ES-I3 (cell line): Measurements from ENCODE around the gene JAKMIP2.

ENCODE experiments used
- H3K36me3 ChIP-seq: 2 replicates; pipeline ENCODE4 v1.6.1; 2013; ENCODE audit warnings: mild to moderate bottlenecking, low read length, control low read depth, moderate library complexity; ENCODE audit not compliant: insufficient read depth
- H3K4me1 ChIP-seq: 2 replicates; pipeline ENCODE4 v1.6.1; 2013; ENCODE audit warnings: mild to moderate bottlenecking, control low read depth, low read length; ENCODE audit not compliant: insufficient read depth
- H3K9ac ChIP-seq: 2 replicates; pipeline ENCODE4 v1.6.1; 2013; ENCODE audit warnings: low read depth, mild to moderate bottlenecking, low read length, moderate library complexity
- H3K9me3 ChIP-seq: 2 replicates; pipeline ENCODE4 v1.6.1; 2013; ENCODE audit warnings: mild to moderate bottlenecking, low read length, moderate library complexity; ENCODE audit not compliant: control insufficient read depth, insufficient read depth

Gene JAKMIP2

GRCh38 chr5:147629196-147629595 lies 153.3 kb downstream of the JAKMIP2 start:
- Histone ChIP-seq H3K9ac (no peak overlapping the region), H3K9me3 (no peaks in the 10 kb centered on the region), H3K36me3 (0 out of 2 replicates have a peak, but pooled peaks cover 3% of the 10 kb centered on the region), H3K4me1 (no peaks in the 10 kb centered on the region; the same call in 1 of the 2 replicates)

GRCh38 chr5:147628058-147628895 lies 154.3 kb downstream of the JAKMIP2 start:
- Histone ChIP-seq H3K36me3 (0 out of 2 replicates have a peak, but pooled peaks cover 3% of the 10 kb centered on the region), H3K4me1 (no peaks in the 10 kb centered on the region; the same call in 1 of the 2 replicates), H3K9ac (no peak overlapping the region), H3K9me3 (no peaks in the 10 kb centered on the region)

- Histone ChIP-seq H3K36me3 (0 out of 2 replicates have a peak, but pooled peaks cover 3% of the 10 kb centered on the region), H3K4me1 (no peaks in the 10 kb centered on the region), H3K9ac (no peak overlapping the region), H3K9me3 (no peaks in the 10 kb centered on the region)
These were observed 156.1 kb downstream of the JAKMIP2 start for GRCh38 chr5:147626464-147626863.

- no peaks in the 10 kb centered on the region for H3K9me3 ChIP-seq
- no peak overlapping the region for H3K9ac ChIP-seq
- H3K4me1 ChIP-seq: no peaks in the 10 kb centered on the region
- H3K36me3 ChIP-seq: no peaks in the 10 kb centered on the region
These were observed 161.5 kb downstream of the JAKMIP2 start for GRCh38 chr5:147621016-147621415.

- H3K36me3 ChIP-seq: no peaks in the 10 kb centered on the region
- H3K4me1 ChIP-seq: no peaks in the 10 kb centered on the region
- no peak overlapping the region for H3K9ac ChIP-seq
- no peaks in the 10 kb centered on the region for H3K9me3 ChIP-seq
These were observed 163.1 kb downstream of the JAKMIP2 start for GRCh38 chr5:147619281-147619878.

GRCh38 chr5:147617711-147618350 lies 164.7 kb downstream of the JAKMIP2 start:
- Histone ChIP-seq H3K36me3 (no peaks in the 10 kb centered on the region), H3K4me1 (no peaks in the 10 kb centered on the region), H3K9ac (no peak overlapping the region), H3K9me3 (no peaks in the 10 kb centered on the region)

GRCh38 chr5:147617191-147617606 lies 165.3 kb downstream of the JAKMIP2 start:
- no peaks in the 10 kb centered on the region for H3K9me3 ChIP-seq
- no peaks in the 10 kb centered on the region for H3K4me1 ChIP-seq
- H3K36me3 ChIP-seq: no peaks in the 10 kb centered on the region

GRCh38 chr5:147616421-147616820 lies 166.1 kb downstream of the JAKMIP2 start:
- no peaks in the 10 kb centered on the region for H3K9me3 ChIP-seq
- no peaks in the 10 kb centered on the region for H3K36me3 ChIP-seq
- no peak overlapping the region for H3K9ac ChIP-seq
- no peaks in the 10 kb centered on the region for H3K4me1 ChIP-seq

More at GRCh38 chr5:147617191-147617606, 165.3 kb downstream of the JAKMIP2 start:
- H3K9ac ChIP-seq: no peak overlapping the region

GRCh38 chr5:147613359-147613758 lies 169.2 kb downstream of the JAKMIP2 start:
- no peaks in the 10 kb centered on the region for H3K36me3 ChIP-seq
- no peaks in the 10 kb centered on the region for H3K9me3 ChIP-seq

GRCh38 chr5:147611483-147611882 lies 171.0 kb downstream of the JAKMIP2 start:
- no peak overlapping the region for H3K9ac ChIP-seq
- H3K9me3 ChIP-seq: no peaks in the 10 kb centered on the region
- no peaks in the 10 kb centered on the region for H3K36me3 ChIP-seq
- 0 out of 2 replicates have a peak, but pooled peaks cover 3% of the 10 kb centered on the region for H3K4me1 ChIP-seq

More at GRCh38 chr5:147613359-147613758, 169.2 kb downstream of the JAKMIP2 start:
- Histone ChIP-seq H3K9ac (no peak overlapping the region), H3K4me1 (0 out of 2 replicates have a peak, but pooled peaks cover 3% of the 10 kb centered on the region)

GRCh38 chr5:147610798-147611197 lies 171.7 kb downstream of the JAKMIP2 start:
- Histone ChIP-seq H3K36me3 (no peaks in the 10 kb centered on the region), H3K4me1 (0 out of 2 replicates have a peak, but pooled peaks cover 3% of the 10 kb centered on the region), H3K9ac (no peak overlapping the region), H3K9me3 (no peaks in the 10 kb centered on the region)

- no peaks in the 10 kb centered on the region for H3K4me1 ChIP-seq
- no peak overlapping the region for H3K9ac ChIP-seq
- peaks cover 4% of the 10 kb centered on the region; the same call in 1 of the 2 replicates for H3K36me3 ChIP-seq
- no peaks in the 10 kb centered on the region for H3K9me3 ChIP-seq
These were observed 180.9 kb downstream of the JAKMIP2 start for GRCh38 chr5:147601652-147602051.

GRCh38 chr5:147591120-147591519 lies 191.4 kb downstream of the JAKMIP2 start:
- H3K36me3 ChIP-seq: peaks cover 5% of the 10 kb centered on the region
- no peaks in the 10 kb centered on the region for H3K9me3 ChIP-seq
- peaks cover 5% of the 10 kb centered on the region; the same call in 1 of the 2 replicates for H3K4me1 ChIP-seq
- H3K9ac ChIP-seq: no peak overlapping the region

GRCh38 chr5:147590096-147590495 lies 192.4 kb downstream of the JAKMIP2 start:
- Histone ChIP-seq H3K36me3 (peaks cover 5% of the 10 kb centered on the region), H3K9me3 (no peaks in the 10 kb centered on the region), H3K4me1 (peaks cover 5% of the 10 kb centered on the region; the same call in 1 of the 2 replicates), H3K9ac (no peak overlapping the region)
